ENCODE data around the gene FBXO21.
A peak's percentile ranks its signal among the peaks of the same experiment; 100 is the strongest.

FBXO21 gene

DNA sequence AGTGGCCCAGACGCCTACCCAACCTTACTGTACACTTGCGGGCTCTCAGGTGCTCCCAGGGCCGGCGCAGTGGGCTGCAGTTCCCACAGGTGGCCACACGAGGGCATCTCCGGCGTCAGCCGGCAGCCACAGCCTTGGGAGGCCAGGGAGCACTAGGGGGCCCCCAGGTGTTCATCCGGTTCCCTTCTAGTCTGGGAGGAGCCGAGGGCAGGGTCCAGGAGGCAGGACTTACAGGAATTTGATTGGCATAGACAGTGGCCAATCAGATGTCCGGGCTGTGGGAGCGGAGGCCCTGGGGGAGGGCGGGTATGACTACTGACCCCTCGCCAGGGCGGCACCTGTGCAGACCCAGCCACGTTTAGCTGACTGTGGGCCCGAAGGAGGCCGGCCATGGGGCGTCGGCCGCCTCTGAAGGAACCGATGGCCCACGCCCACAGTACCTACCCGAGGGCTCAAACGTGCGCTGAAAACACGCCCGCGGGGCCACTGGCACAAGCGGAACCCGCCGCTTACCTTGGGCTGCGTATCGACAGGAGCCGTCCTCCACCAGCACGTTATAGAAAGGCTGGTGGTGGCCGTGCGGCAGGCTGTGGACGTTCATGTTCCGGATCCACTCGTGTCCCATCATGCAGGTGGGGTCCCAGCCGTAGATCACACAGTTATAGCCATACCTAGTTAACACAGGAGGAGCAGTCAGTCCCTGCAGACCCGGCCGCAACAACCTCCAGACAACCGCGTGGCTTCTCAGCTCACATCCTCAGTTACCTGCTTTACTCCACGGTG, 34.8 kb downstream of the FBXO21 start:
- H3K27ac ChIP-seq (ENCODE audit: poor library complexity, severe bottlenecking): no peak overlapping the region
- DNase-seq (ENCODE audit: low spot score) (peak; percentile 89), ATAC-seq (ENCODE audit: low read depth) (peak; percentile 93)
- no peak overlapping the region for H3K4me3 ChIP-seq (ENCODE audit: severe bottlenecking)
- no peaks in the 10 kb centered on the region for H3K4me1 ChIP-seq (ENCODE audit: insufficient read depth, poor library complexity, severe bottlenecking)
- H3K27me3 ChIP-seq (ENCODE audit: insufficient read depth, poor library complexity, severe bottlenecking): no peaks in the 10 kb centered on the region
- H3K9me3 ChIP-seq (ENCODE audit: severe bottlenecking): no peaks in the 10 kb centered on the region
- TF ChIP-seq, protein P1, sequence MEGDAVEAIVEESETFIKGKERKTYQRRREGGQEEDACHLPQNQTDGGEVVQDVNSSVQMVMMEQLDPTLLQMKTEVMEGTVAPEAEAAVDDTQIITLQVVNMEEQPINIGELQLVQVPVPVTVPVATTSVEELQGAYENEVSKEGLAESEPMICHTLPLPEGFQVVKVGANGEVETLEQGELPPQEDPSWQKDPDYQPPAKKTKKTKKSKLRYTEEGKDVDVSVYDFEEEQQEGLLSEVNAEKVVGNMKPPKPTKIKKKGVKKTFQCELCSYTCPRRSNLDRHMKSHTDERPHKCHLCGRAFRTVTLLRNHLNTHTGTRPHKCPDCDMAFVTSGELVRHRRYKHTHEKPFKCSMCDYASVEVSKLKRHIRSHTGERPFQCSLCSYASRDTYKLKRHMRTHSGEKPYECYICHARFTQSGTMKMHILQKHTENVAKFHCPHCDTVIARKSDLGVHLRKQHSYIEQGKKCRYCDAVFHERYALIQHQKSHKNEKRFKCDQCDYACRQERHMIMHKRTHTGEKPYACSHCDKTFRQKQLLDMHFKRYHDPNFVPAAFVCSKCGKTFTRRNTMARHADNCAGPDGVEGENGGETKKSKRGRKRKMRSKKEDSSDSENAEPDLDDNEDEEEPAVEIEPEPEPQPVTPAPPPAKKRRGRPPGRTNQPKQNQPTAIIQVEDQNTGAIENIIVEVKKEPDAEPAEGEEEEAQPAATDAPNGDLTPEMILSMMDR (IDR thresholded peaks at IDR 0.05; ENCODE audit: poor library complexity, severe bottlenecking): peak; percentile 93
- peaks cover 50% of the 10 kb centered on the region for H3K36me3 ChIP-seq (ENCODE audit: low read depth)

DNA sequence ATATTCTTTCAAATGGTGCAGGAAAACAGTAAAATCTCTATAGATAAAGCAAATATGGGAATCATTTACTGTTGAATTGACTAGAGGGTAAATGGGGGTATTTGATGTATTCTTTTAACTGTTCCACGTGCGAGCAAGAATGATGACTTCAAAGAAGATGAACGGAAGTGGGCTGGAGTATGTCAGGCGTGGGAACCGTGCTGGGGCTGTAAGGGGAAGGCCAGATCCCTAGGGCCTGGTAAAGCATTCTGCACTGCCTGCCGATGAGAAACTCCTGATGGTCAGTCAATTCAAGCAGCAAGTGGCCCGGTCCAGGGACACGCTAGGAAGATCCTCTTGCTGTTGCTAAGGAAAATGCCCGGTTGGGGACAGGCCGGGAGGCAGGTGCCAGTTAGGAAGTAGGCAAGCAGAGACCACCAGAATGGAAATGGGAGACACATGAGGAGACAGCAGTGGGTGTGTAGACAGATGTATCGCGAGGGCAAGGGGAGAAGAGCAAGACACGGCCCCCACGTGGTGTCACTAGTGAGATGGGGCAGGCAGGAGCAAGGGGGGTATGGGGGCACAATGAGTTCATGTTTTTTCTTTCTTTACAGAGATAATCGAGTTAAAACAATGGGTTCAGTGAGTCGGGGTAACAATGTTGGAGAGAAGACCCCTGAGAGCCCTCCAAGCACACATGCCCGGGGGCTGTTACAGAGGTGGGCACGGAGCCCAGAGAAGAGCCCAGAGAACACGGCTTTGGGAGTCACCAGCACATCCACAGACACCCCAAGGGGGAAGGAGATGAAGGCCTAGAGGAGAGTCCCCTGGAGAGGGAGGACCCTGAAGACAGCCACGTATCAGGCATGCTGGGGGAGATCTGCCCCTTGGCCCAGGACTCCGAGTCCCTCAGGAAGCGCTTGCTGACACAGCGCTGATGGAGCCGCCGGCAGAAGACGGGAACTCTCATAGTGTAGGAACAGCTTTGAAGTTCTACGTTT, 37.2 kb downstream of the FBXO21 start:
- Histone ChIP-seq H3K27ac (ENCODE audit: poor library complexity, severe bottlenecking) (no peak overlapping the region), H3K36me3 (ENCODE audit: low read depth) (peaks cover 51% of the 10 kb centered on the region)

DNA sequence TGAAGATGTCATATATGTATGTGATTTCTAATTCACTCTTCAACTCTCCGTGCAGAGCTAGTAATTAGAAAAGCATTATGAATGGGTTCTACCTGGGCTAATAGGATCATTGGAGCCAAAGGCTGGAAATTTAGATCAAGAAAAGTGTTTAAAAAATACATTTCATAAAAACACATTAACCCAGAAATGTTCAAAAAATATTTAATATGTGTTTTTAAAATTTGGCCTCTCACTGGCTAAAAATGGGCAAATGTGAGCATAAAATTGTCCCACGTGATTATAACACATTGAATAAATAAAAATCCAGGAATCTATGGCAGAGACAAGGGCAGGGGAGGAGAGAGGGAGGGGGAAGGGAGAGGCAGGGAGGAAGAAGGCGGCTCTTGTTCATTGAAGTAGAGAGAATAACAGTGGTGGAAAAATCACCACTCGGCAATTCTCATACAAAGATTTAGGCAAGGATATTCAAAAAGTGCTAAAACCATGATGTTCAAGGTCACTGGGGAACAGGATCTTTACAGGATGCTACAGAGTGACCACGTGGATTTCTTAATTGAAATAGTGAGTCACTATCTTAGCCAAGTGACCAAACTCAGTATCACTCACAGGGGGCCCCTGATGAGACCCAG, 38.8 kb downstream of the FBXO21 start:
- peaks cover 39% of the 10 kb centered on the region for H3K36me3 ChIP-seq (ENCODE audit: low read depth)

More for the DNA sequence above, 37.2 kb downstream of the FBXO21 start:
- no peaks in the 10 kb centered on the region for H3K9me3 ChIP-seq (ENCODE audit: severe bottlenecking)
- ATAC-seq (ENCODE audit: low read depth): no peak
- no peak for DNase-seq (ENCODE audit: low spot score)
- no peaks in the 10 kb centered on the region for H3K27me3 ChIP-seq (ENCODE audit: insufficient read depth, poor library complexity, severe bottlenecking)
- H3K4me3 ChIP-seq (ENCODE audit: severe bottlenecking): no peak overlapping the region
- no peaks in the 10 kb centered on the region for H3K4me1 ChIP-seq (ENCODE audit: insufficient read depth, poor library complexity, severe bottlenecking)
- TF ChIP-seq, protein P1 (IDR thresholded peaks at IDR 0.05; ENCODE audit: poor library complexity, severe bottlenecking): no peak

DNA sequence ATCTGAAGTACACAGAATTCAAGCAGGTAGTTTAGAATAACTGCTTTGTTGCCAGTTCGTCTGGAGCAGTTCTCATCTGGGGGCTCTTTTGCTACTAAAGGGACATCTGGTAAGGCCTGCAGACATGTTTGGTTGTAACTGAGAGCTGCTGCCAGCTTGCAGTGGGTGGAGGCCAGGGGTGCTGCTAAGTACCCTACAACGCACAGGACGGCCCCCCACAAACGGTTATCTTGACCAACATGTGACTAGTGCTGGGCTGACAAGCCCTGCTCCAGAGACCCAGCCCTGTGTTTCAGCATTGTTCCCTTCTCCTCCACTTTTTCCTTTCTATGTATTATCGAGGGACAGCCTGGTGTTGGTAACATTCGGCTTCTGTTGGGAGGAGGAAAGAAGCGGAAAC, 40.8 kb downstream of the FBXO21 start:
- Histone ChIP-seq H3K4me3 (ENCODE audit: severe bottlenecking) (no peak overlapping the region), H3K9me3 (ENCODE audit: severe bottlenecking) (no peaks in the 10 kb centered on the region), H3K27me3 (ENCODE audit: insufficient read depth, poor library complexity, severe bottlenecking) (no peaks in the 10 kb centered on the region), H3K4me1 (ENCODE audit: insufficient read depth, poor library complexity, severe bottlenecking) (no peaks in the 10 kb centered on the region), H3K36me3 (ENCODE audit: low read depth) (peaks cover 28% of the 10 kb centered on the region), H3K27ac (ENCODE audit: poor library complexity, severe bottlenecking) (no peak overlapping the region)
- DNase-seq (ENCODE audit: low spot score) (no peak), ATAC-seq (ENCODE audit: low read depth) (no peak)
- TF ChIP-seq, protein P1 (IDR thresholded peaks at IDR 0.05; ENCODE audit: poor library complexity, severe bottlenecking): no peak

More for the DNA sequence above, 38.8 kb downstream of the FBXO21 start:
- Histone ChIP-seq H3K4me3 (ENCODE audit: severe bottlenecking) (no peak overlapping the region), H3K27me3 (ENCODE audit: insufficient read depth, poor library complexity, severe bottlenecking) (no peaks in the 10 kb centered on the region), H3K4me1 (ENCODE audit: insufficient read depth, poor library complexity, severe bottlenecking) (no peaks in the 10 kb centered on the region), H3K9me3 (ENCODE audit: severe bottlenecking) (no peaks in the 10 kb centered on the region), H3K27ac (ENCODE audit: poor library complexity, severe bottlenecking) (no peak overlapping the region)
- DNase-seq (ENCODE audit: low spot score) (no peak), ATAC-seq (ENCODE audit: low read depth) (no peak)
- TF ChIP-seq, protein P1 (IDR thresholded peaks at IDR 0.05; ENCODE audit: poor library complexity, severe bottlenecking): peak; percentile 13

All from RWPE2 (cell line).